ENCODE data around the gene CDK17.
"Not testable (repeated sequence)": the region's sequence is repeated elsewhere in the genome, so short reads cannot be mapped to it uniquely, and the experiment has no call there.

Gene CDK17

GRCh38 chr12:96416033-96416799 lies 16.0 kb upstream of the CDK17 start:
- no peak for DNase-seq

GRCh38 chr12:96414637-96415036 lies 14.4 kb upstream of the CDK17 start:
- DNase-seq = no peak

GRCh38 chr12:96412431-96412830 lies 12.2 kb upstream of the CDK17 start:
- no peak for DNase-seq

GRCh38 chr12:96409731-96410130 lies 9.5 kb upstream of the CDK17 start:
- no peak for DNase-seq

DNA sequence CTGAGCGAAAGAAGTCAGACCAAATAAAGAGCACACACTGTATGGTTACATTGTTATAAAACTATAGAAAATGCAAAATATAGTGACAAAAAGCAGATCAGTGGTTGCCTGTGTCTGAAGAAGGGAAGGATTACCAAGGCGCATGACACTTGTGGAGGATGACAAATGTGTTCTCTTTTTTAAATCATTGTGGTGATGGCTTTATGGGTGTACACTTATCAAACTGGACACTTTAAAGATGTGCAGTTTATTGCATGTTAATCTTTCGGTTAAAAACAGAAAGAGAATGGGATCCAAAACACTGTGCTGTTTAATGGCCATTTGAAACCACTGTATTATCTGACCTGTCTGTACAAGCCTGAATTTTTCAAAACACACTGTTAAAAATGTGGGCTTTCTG lies 8.8 kb upstream of the CDK17 start:
- DNase-seq = no peak

GRCh38 chr12:96407429-96408097 lies 7.3 kb upstream of the CDK17 start:
- DNase-seq = not testable (repeated sequence)

DNA sequence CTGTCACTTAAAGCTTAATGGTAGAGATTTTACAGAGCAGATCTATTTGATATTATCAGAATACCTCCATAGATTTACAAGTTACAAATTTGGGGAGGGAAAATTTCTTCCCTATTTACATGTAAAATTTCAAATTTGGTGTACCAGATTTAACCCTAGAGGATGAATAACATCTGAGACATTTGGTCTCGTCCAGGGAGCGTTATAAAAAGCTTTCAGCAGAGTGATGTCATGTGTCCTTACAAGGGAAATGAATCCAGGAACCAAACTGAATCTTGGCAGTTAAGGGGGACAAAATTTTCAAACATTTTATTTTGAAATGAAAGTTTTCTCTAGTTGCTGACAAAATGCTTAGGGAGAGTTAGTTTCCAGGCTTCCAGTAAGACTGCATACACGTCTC lies 4.5 kb upstream of the CDK17 start:
- DNase-seq = no peak

DNA sequence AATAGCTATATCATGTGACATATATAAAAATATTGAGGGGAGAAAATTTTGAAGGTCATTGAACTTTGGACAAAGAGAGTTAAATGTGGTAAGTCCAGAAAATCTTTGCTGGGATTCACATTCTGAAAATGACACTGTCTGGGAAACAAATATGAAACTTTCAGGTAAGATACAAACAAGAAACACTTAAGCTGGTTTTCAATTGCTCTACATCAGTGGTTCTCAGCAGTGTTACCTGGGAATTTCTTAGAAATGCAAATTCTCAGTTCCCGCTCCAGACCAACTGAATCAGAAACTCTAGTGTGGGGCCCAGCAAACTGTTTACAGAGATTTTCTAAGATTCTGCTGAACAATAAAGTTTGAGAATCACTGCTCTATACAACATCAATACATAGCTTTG lies 3.6 kb upstream of the CDK17 start:
- no peak for DNase-seq

- not testable (repeated sequence) for DNase-seq
These were observed 2.3 kb upstream of the CDK17 start for GRCh38 chr12:96402522-96402921.

DNA sequence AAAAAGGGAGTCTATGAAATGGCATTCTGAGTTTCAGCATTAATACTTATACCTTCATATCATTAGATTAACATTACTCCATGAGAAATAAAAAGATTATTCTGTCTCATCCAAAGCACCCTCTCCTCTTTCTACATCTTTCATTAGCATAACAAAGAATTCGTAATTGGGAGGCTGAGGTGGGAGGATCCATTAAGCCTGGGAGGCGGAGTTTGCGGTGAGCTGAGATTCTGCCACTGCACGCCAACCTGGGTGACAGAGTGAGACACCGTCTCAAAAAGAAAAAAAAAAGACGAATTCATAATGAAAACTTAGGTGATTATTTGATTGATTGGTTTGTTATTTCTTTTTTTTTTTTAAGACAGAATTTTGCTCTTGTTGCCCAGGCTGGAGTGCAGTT lies 1.8 kb upstream of the CDK17 start:
- DNase-seq = no peak

DNA sequence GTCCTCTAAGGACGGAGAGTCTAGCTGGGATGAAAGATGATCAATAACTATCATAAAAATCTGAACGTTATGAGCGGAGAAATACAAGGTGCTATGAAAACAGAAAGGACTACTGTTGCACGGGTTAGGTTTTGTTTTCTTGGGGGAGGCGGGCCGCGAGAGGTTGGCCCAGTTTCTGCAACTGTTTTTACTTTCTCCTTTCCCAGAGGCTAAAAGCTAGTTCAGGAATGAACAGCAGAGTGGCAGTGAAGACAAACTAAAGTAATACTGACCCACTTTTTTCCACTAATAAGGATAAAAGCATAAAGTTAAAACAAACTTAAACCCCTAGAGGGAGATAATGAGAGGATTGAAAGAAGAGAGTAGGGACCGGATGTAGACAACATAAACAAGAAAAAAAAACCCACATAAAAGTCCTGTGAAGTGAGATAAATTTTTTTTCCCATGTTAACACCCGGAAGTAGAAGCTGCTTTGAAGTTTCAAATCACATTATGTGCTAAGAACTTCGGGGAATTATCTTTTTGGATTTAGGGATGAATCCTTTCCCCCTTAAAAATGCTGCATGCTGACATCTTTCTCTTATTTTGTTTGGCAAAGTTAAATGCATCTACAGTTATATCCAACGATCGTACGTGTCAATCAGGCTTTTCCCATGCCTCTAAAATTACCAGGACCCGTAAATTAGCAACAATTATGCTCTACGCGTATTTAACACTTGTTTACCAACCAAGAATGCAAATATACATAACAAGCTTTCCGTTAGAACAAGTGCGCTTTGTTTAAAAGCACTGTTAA lies 1.0 kb upstream of the CDK17 start:
- peak; percentile 26 for DNase-seq

GRCh38 chr12:96400631-96401075 lies 414 bp upstream of the CDK17 start:
- DNase-seq = no peak

- DNase-seq = peak; percentile 65
These were observed 920 bp downstream of the CDK17 start for GRCh38 chr12:96399120-96399918.

GRCh38 chr12:96398424-96399119 lies 1.7 kb downstream of the CDK17 start:
- DNase-seq = no peak

GRCh38 chr12:96397756-96398423 lies 2.3 kb downstream of the CDK17 start:
- DNase-seq = no peak

DNA sequence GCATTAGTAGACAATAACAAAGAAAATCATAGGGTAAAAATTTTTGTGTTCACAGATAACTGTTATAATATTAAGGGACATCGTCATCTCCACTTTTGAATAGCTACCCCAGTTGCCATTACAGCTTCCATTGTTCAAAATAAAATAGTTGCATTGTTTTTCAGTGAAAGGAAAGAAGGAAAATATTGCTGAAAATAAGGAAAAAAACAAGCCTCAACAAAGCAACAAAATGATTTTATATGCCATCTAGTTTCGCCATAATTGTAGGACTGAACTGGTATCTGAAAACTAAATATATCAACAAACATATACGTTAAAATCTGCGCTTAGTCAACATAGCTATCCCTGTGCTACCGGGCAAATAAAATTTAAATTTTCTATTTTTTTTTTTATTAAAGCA lies 3.3 kb downstream of the CDK17 start:
- DNase-seq = no peak

DNA sequence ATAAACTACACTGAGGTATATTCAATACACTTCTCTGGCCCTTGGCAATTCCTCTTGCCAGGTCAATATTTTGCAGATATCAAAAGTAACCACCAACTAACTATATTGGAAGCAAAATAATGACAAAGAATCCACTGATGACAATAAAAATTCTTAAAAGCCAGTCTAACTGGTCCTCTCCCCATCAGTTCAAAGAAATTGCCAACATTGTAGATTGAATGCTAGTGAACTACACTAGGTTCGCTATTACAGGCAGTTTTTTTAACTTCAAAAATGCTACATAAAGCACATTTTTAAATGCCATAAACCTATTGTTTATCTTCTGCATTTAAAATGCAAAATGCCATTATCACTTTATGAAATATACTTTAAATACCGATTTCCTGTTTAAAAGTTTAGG lies 4.0 kb downstream of the CDK17 start:
- DNase-seq = no peak

- DNase-seq = no peak
These were observed 5.0 kb downstream of the CDK17 start for GRCh38 chr12:96395236-96395635.

- DNase-seq = not testable (repeated sequence)
These were observed 7.0 kb downstream of the CDK17 start for GRCh38 chr12:96393229-96393628.

DNA sequence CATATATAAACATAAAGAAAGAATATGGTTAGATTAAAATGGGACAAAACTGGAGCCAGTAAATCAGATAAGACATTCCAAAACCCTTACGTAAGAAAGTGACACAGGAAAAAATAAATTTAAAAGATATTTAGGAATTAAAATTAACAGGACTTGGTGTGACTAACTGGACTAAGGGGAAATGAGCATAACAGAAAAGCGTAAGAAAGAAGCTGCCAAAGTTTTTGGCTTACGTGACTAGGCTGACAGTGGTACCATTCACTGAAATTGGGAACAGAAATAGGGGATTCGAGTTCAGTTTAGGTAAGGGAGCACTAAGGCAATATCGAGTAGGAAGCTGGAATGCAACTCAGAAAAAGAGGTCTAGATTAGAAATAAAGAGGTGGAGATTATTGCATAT lies 7.8 kb downstream of the CDK17 start:
- DNase-seq = no peak

DNA sequence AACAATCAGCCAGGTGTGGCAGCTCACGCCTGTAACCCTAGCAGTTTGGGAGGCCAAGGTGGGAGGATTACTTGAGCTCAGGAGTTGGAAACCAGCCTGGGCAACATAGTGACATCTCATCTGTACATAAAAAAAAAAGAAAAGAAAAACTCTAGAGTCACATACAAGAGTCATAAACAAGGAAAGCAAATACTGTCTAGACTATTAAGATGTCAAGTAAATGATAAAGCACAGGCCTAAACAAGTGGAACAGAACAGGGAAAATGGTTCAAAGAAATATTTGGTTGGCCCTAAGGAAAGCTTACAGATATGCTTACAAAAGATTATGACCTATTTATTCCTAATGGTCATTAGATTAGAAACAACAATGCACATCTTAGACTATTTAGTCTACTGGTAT lies 12.3 kb downstream of the CDK17 start:
- DNase-seq = no peak

GRCh38 chr12:96386794-96387193 lies 13.4 kb downstream of the CDK17 start:
- DNase-seq = no peak

Measured in stimulated activated CD4-positive, alpha-beta T cell treated with anti-CD3 and anti-CD28 coated beads, Interleukin-1b, Interleukin-23, amount 100 ng/mL, for 48 hours (primary cell).